HG02623 (cell line): ENCODE results near the gene DRD3.

ENCODE experiments used
- ATAC-seq: cut with Tn5 transposase; IDR thresholded peaks from one replicate; pipeline ENCODE4 v1.9.1; 2021; ENCODE audit warnings: moderate library complexity; ENCODE audit not compliant: unreplicated experiment

The DRD3 gene

GRCh38 chr3:114186501-114186900 is 7.6 kb upstream of the DRD3 start:
- no peak for ATAC-seq

GRCh38 chr3:114179575-114179974 is 723 bp upstream of the DRD3 start:
- no peak for ATAC-seq

GRCh38 chr3:114176890-114177289 is 2.0 kb downstream of the DRD3 start:
- no peak for ATAC-seq

GRCh38 chr3:114176487-114176886 is 2.4 kb downstream of the DRD3 start:
- ATAC-seq = no peak

GRCh38 chr3:114175204-114175987 is 3.5 kb downstream of the DRD3 start:
- no peak for ATAC-seq

GRCh38 chr3:114171677-114172076 is 7.2 kb downstream of the DRD3 start:
- no peak for ATAC-seq

GRCh38 chr3:114168150-114168549 is 10.7 kb downstream of the DRD3 start:
- no peak for ATAC-seq

- no peak for ATAC-seq
These were observed 21.5 kb downstream of the DRD3 start for GRCh38 chr3:114157321-114157720.

GRCh38 chr3:114155370-114155821 is 23.5 kb downstream of the DRD3 start:
- ATAC-seq = no peak

- ATAC-seq = no peak
These were observed 24.5 kb downstream of the DRD3 start for GRCh38 chr3:114154321-114154821.

GRCh38 chr3:114152519-114153151 is 26.2 kb downstream of the DRD3 start:
- ATAC-seq = peak; percentile 90

- no peak for ATAC-seq
These were observed 27.8 kb downstream of the DRD3 start for GRCh38 chr3:114151091-114151490.

- no peak for ATAC-seq
These were observed 31.6 kb downstream of the DRD3 start for GRCh38 chr3:114147251-114147650.

- no peak for ATAC-seq
These were observed 33.8 kb downstream of the DRD3 start for GRCh38 chr3:114144909-114145688.

- ATAC-seq = no peak
These were observed 35.0 kb downstream of the DRD3 start for GRCh38 chr3:114143817-114144216.

- no peak for ATAC-seq
These were observed 39.0 kb downstream of the DRD3 start for GRCh38 chr3:114139836-114140235.

- ATAC-seq = no peak
These were observed 44.9 kb downstream of the DRD3 start for GRCh38 chr3:114133947-114134346.

GRCh38 chr3:114132500-114132899 is 46.4 kb downstream of the DRD3 start:
- ATAC-seq = no peak

- no peak for ATAC-seq
These were observed 50.0 kb downstream of the DRD3 start for GRCh38 chr3:114128826-114129225.

GRCh38 chr3:114128231-114128630 is 50.6 kb downstream of the DRD3 start:
- no peak for ATAC-seq

GRCh38 chr3:114127517-114127916 is 51.3 kb downstream of the DRD3 start:
- no peak for ATAC-seq
